Stomach (tissue), 9 donors: ENCODE results near the gene DPYD. TPM values are rescaled to one million over a fixed set of nuclear protein-coding genes. Genes with fewer than 3 reads are reported as not detected.

Experiments used
- DNase-seq, 2 donors: peaks; one replicate each; pipeline versions ENCODE4 v3.0.0 to v3.0.0-alpha.2; 2013 to 2019
- H3K27ac ChIP-seq, 5 donors: fragments of 200-600 bp in 4 of 5; sonication (generic) in 4 of 5; one replicate each; pipeline ENCODE4 v1.5.1; 2013 to 2019; ENCODE audit warnings: mild to moderate bottlenecking in 1 of 5, moderate library complexity in 1 of 5
- H3K27me3 ChIP-seq, 3 donors: fragments of 200-600 bp; sonication (generic); one replicate each; pipeline ENCODE4 v1.5.1; 2017 to 2019; ENCODE audit warnings: mixed run types in 1 of 3
- H3K36me3 ChIP-seq, 4 donors: fragments of 200-600 bp; sonication (generic); 1 replicate in 3 of 4; 2 replicates in 1 of 4; pipeline ENCODE4 v1.5.1; 2016 to 2019
- H3K4me1 ChIP-seq, 4 donors: fragments of 200-600 bp; sonication (generic); one replicate each; pipeline ENCODE4 v1.5.1; 2016 to 2019
- H3K4me3 ChIP-seq, 4 donors: fragments of 200-600 bp; sonication (generic) in 3 of 4; one replicate each; pipeline ENCODE4 v1.5.1; 2016 to 2019; ENCODE audit warnings: mild to moderate bottlenecking in 1 of 4
- H3K9me3 ChIP-seq, 4 donors: fragments of 200-600 bp; sonication (generic); one replicate each; pipeline ENCODE4 v1.5.1; 2016 to 2019
- EP300 ChIP-seq: sonication (generic); formaldehyde crosslinking; IDR thresholded peaks from one replicate; pipeline ENCODE4 v1.6.1; 2017; ENCODE audit warnings: antibody characterized with exemption
- POLR2A ChIP-seq, 4 donors: fragments of 450-650 bp; IDR thresholded peaks; one replicate each; pipeline ENCODE4 v1.6.1; 2016; ENCODE audit warnings: antibody characterized with exemption in 4 of 4, control low read depth in 2 of 4, mild to moderate bottlenecking in 1 of 4, moderate library complexity in 1 of 4
- POLR2AphosphoS5 ChIP-seq, 3 donors: sonication (generic); formaldehyde crosslinking; IDR thresholded peaks; one replicate each; pipeline ENCODE4 v1.6.1; 2016; ENCODE audit warnings: antibody characterized with exemption in 3 of 3
- WGBS, 5 donors: extraction: QIAGEN DNeasy Blood & Tissue Kit in 3 of 5; methylation state at CpG; one replicate each; pipeline versions ENCODE4 v1.1.5 to v1.1.7; 2013 to 2018; 5-methylcytosine and 5-hydroxymethylcytosine counted together
- intact Hi-C: fragments of 100-400 bp; cut with DNase I; formaldehyde crosslinking; loops from one replicate; pipeline ENCODE4 v1.15.1; 2023; ENCODE audit warnings: low total_unique reads
- polyA plus RNA-seq, 3 donors: library from polyadenylated mRNA; stranded (reverse); fragments of 200-250 nt; gene quantifications; one replicate each; pipeline ENCODE4 v1.2.3, GENCODE V29; 2013
- total RNA-seq, 5 donors: library from RNA; depleted of rRNA; stranded (reverse); fragments of >200 nt; gene quantifications; one replicate each; pipeline versions ENCODE4 v1.1.0 to v1.2.3, GENCODE V29; 2014 to 2016
- TF ChIP-seq, protein P1 (sequence below), 7 experiments: fragments of 450-650 bp in 4 of 7; fragments of 200-600 bp in 3 of 7; sonication (generic) in 3 of 7; IDR thresholded peaks; one replicate each; pipeline ENCODE4 v1.5.1; 2016 to 2019; ENCODE audit warnings: antibody characterized with exemption in 7 of 7, control low read depth in 2 of 7, mild to moderate bottlenecking in 1 of 7
- donor health status: healthy with polysubstance abuse.
- donor health status: Bipolar disorder and iron deficiency.
- donor health status: healthy.

Gene DPYD
- total and polyA plus RNA-seq, 8 donors = 7.5 to 58.2 (median 18.2) TPM

DNA sequence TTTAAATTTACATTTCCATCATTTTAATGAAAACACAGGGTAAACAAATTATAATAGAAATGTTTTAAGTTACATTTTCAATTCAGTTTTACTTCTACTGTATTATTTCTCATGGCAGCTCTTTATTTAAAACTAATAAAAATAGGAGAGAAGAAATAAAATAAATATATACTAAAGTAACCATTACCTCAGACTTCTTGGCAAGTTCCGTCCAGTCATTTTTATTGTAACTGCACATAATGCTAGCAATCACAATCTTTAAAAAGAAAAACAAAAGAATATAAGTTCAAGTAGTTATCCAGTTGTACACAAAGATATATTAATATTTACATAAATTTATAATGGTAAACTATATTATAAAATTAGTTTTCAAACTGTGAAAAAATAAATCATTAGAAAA lies 538.6 kb downstream of the DPYD start:
- Histone ChIP-seq H3K27me3 (no peaks in the 10 kb centered on the region), H3K4me3 (no peak overlapping the region), H3K27ac (no peak overlapping the region), H3K4me1 (peaks cover 0 to 4% (median 0%) of the 10 kb centered on the region in 4 donors), H3K36me3 (no peaks in the 10 kb centered on the region), H3K9me3 (no peaks in the 10 kb centered on the region)
- DNase-seq = no peak
- TF ChIP-seq POLR2A (IDR thresholded peaks at IDR 0.05) = no peak
- TF ChIP-seq POLR2AphosphoS5 (IDR thresholded peaks at IDR 0.05) = no peak
- TF ChIP-seq, protein P1, sequence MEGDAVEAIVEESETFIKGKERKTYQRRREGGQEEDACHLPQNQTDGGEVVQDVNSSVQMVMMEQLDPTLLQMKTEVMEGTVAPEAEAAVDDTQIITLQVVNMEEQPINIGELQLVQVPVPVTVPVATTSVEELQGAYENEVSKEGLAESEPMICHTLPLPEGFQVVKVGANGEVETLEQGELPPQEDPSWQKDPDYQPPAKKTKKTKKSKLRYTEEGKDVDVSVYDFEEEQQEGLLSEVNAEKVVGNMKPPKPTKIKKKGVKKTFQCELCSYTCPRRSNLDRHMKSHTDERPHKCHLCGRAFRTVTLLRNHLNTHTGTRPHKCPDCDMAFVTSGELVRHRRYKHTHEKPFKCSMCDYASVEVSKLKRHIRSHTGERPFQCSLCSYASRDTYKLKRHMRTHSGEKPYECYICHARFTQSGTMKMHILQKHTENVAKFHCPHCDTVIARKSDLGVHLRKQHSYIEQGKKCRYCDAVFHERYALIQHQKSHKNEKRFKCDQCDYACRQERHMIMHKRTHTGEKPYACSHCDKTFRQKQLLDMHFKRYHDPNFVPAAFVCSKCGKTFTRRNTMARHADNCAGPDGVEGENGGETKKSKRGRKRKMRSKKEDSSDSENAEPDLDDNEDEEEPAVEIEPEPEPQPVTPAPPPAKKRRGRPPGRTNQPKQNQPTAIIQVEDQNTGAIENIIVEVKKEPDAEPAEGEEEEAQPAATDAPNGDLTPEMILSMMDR (IDR thresholded peaks at IDR 0.05) = no peak
- no peak for TF ChIP-seq EP300
- intact Hi-C loops = no loop called here
- 88 to 95% (median 94%) methylated on average over 1 of the region's 1 CpG for WGBS, 5 donors

DNA sequence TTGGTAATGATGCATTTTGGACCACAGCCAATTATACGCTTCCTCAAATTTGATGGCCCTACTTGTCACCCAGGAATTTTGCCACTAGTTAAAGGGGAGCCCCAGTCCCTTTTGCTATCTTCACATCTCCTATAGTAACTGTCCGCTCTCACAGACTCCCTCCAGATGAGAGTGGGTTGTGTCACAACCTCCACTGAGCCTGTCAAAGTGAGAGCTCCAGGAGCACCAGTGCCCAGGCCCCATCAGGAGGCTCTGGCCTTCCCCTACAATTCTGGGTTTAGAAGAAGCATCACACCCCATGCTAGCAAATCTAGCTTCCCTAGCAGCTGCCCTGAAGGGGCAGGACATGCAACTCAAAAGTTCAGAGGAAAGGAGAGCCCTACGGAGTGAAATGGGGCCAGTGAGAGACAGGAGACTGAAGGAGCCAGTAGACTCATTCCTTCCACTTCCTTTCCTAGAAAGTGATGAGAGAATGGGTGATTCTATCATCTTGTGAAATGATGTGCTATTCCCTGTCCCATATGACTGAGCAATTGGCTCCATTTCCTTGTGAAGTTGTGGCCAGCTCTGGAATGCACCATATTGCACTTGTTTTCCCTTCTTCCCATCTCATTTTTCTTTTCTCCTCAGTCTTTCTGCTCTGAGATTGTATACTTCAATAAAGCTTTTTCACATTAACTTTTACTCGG lies 541.3 kb downstream of the DPYD start:
- H3K27me3 ChIP-seq = no peaks in the 10 kb centered on the region
- H3K4me3 ChIP-seq = no peak overlapping the region
- no peaks in the 10 kb centered on the region for H3K9me3 ChIP-seq
- DNase-seq = no peak
- TF ChIP-seq EP300 (no peak), POLR2A (IDR thresholded peaks at IDR 0.05) (no peak), POLR2AphosphoS5 (IDR thresholded peaks at IDR 0.05) (no peak)
- TF ChIP-seq, protein P1 (IDR thresholded peaks at IDR 0.05) = no peak
- H3K4me1 ChIP-seq = peaks cover 0 to 4% (median 0%) of the 10 kb centered on the region in 4 donors
- H3K27ac ChIP-seq = no peak overlapping the region
- H3K36me3 ChIP-seq = no peaks in the 10 kb centered on the region
- WGBS, 5 donors = 78 to 96% (median 93%) methylated on average over 4 of the region's 4 CpGs
- intact Hi-C loops = no loop called here

DNA sequence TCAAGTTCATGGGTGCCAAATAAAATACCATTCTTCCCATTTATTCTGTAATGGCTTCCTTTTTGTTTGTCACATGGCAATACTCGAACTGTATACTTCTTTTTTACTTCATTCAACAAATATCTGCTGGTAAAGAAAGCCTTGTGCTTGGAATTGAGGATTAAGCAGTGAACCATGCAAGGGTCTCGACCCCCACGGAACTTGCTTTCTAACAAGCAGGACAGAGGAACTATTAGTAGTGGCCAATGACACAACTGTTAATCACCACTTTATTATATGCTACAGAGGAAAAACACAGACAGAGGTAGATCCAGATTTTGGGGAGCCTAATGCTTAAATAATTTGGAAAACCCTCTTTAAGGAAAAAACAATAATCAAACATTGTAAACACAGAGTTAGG lies 542.2 kb downstream of the DPYD start:
- Histone ChIP-seq H3K36me3 (no peaks in the 10 kb centered on the region), H3K27ac (no peak overlapping the region), H3K4me1 (no peaks in the 10 kb centered on the region), H3K27me3 (no peaks in the 10 kb centered on the region), H3K4me3 (no peak overlapping the region), H3K9me3 (no peaks in the 10 kb centered on the region)
- DNase-seq = no peak
- TF ChIP-seq POLR2A (IDR thresholded peaks at IDR 0.05) (no peak), POLR2AphosphoS5 (IDR thresholded peaks at IDR 0.05) (no peak), EP300 (no peak)
- TF ChIP-seq, protein P1 (IDR thresholded peaks at IDR 0.05) = no peak
- 91 to 95% (median 92%) methylated on average over 3 of the region's 3 CpGs for WGBS, 5 donors
- intact Hi-C loops = no loop called here

DNA sequence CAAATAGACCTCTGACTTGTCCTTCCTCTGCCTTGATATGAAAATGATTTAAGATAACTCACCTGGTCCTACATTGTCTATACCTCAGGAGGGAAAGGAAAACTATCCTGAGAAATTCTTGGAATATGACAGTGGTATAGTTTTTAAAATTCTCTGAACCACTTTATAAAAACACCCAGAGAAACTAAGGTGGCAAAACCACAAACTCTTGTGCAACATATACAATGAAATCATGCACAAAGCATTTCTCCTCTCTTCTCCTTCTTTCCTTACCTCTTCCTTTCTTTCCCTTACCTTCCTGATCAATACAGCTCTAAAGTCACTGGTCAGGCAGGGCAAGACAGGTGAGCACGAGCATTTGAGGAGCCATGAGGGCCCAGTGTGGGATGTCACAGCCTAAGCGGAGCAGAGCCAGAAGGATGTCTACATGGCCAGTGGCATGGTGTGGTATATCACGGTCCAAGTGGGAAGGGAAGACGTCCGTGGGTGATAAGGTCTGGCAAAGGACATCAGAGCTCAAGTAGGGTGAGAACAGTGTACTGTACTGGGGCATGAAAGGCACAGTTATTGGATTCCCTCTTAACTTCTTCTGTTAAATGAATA lies 543.3 kb downstream of the DPYD start:
- Histone ChIP-seq H3K36me3 (no peaks in the 10 kb centered on the region), H3K4me1 (no peaks in the 10 kb centered on the region), H3K4me3 (no peak overlapping the region), H3K9me3 (no peaks in the 10 kb centered on the region), H3K27ac (no peak overlapping the region), H3K27me3 (no peaks in the 10 kb centered on the region)
- 70 to 93% (median 87%) methylated on average over 5 of the region's 5 CpGs for WGBS, 5 donors
- DNase-seq = no peak
- no peak for TF ChIP-seq EP300
- TF ChIP-seq, protein P1 (IDR thresholded peaks at IDR 0.05) = no peak
- TF ChIP-seq POLR2AphosphoS5 (IDR thresholded peaks at IDR 0.05) = no peak
- TF ChIP-seq POLR2A (IDR thresholded peaks at IDR 0.05) = no peak
- intact Hi-C loops = no loop called here
